Endothelial cell of umbilical vein (primary cell): ENCODE data around the gene CPZ. TPM values are rescaled to one million over a fixed set of nuclear protein-coding genes. Genes with fewer than 3 reads are reported as not detected.
"Not testable (repeated sequence)": the region's sequence is repeated elsewhere in the genome, so short reads cannot be mapped to it uniquely, and the experiment has no call there.

ENCODE experiments used
- BruUV-seq: library from RNA; stranded (reverse); fragments of 400-500 nt; replicated peaks from 2 replicates; lab custom pipeline; 2021; lab: Mats Ljungman, UMichigan
- CTCF ChIA-PET: fragments of 300-600, 350-600 bp; sonication (Branson Sonifier 250); formaldehyde crosslinking; loops from one replicate; lab custom pipeline; 2021; ENCODE audit warnings: antibody characterized with exemption, inconsistent platforms; lab: Charles Lee
- POLR2A ChIA-PET: fragments of 300-600, 350-600 bp; sonication (Branson Sonifier 250); formaldehyde crosslinking; loops from one replicate; lab custom pipeline; 2021; ENCODE audit warnings: antibody characterized with exemption, inconsistent platforms; lab: Charles Lee
- DNase-seq: peaks from one replicate; pipeline ENCODE4 v3.0.0-alpha.2; 2011; ENCODE audit warnings: low read depth, low spot score
- FAIRE-seq: peaks from 2 replicates; lab custom pipeline; 2011; peaks lifted over from hg19 to GRCh38; lab: Jason Lieb, UNC
- H2AFZ ChIP-seq: 2 replicates; pipeline ENCODE4 v1.6.0; 2012; ENCODE audit warnings: low read depth, low read length, control low read depth, inconsistent platforms
- H3K27ac ChIP-seq: 2 replicates; pipeline ENCODE4 v1.5.1; 2011; ENCODE audit warnings: low read depth, mild to moderate bottlenecking, control low read depth, low read length, moderate library complexity; ENCODE audit not compliant: insufficient read depth
- H3K27me3 ChIP-seq, 2 experiments: 2 replicates each; pipeline versions ENCODE4 v1.6.0 to v1.6.1; 2011; ENCODE audit warnings: low read length in 2 of 2, mixed read lengths in 1 of 2; ENCODE audit not compliant: control insufficient read depth in 2 of 2, insufficient read depth in 2 of 2
- H3K36me3 ChIP-seq, 2 experiments: 2 replicates in 1 of 2; 3 replicates in 1 of 2; pipeline ENCODE4 v1.5.1; 2011; ENCODE audit warnings: low read length in 2 of 2, mild to moderate bottlenecking in 1 of 2, moderate library complexity in 1 of 2; ENCODE audit not compliant: control insufficient read depth in 2 of 2, insufficient read depth in 2 of 2; ENCODE audit errors: extremely low read depth in 1 of 2
- H3K4me1 ChIP-seq: 3 replicates; pipeline ENCODE4 v1.5.1; 2011; ENCODE audit warnings: mild to moderate bottlenecking, low read length; ENCODE audit not compliant: control insufficient read depth, insufficient read depth; ENCODE audit errors: extremely low read depth
- H3K4me2 ChIP-seq: 2 replicates; pipeline ENCODE4 v1.6.1; 2011; ENCODE audit warnings: low read length, control low read depth, mixed read lengths; ENCODE audit not compliant: insufficient read depth
- H3K4me3 ChIP-seq, 3 experiments: fragments of 200-600 bp in 1 of 3; sonication (generic), shearing (Covaris generic) in 1 of 3; replicated peaks in 1 of 3; 2 replicates each; pipeline ENCODE4 v1.5.1; 2011 to 2016; ENCODE audit warnings: control low read depth in 3 of 3, low read length in 3 of 3, mild to moderate bottlenecking in 2 of 3, inconsistent platforms in 1 of 3, low read depth in 1 of 3, moderate library complexity in 1 of 3; ENCODE audit not compliant: insufficient read depth in 1 of 3
- H3K79me2 ChIP-seq: 2 replicates; pipeline ENCODE4 v1.6.0; 2012; ENCODE audit warnings: low read length, inconsistent platforms; ENCODE audit not compliant: control insufficient read depth, insufficient read depth
- H3K9ac ChIP-seq: replicated peaks from 2 replicates; pipeline ENCODE3; 2011; ENCODE audit warnings: low read length, control low read depth; ENCODE audit not compliant: insufficient read depth; ENCODE audit errors: extremely low read depth
- H3K9me1 ChIP-seq: replicated peaks from 3 replicates; pipeline ENCODE4 v1.6.0; 2011; ENCODE audit warnings: mild to moderate bottlenecking, low read length; ENCODE audit not compliant: control insufficient read depth, insufficient read depth; ENCODE audit errors: extremely low read depth
- H3K9me3 ChIP-seq: replicated peaks from 2 replicates; pipeline ENCODE4 v1.5.1; 2012; ENCODE audit warnings: low read length, inconsistent platforms; ENCODE audit not compliant: control insufficient read depth, insufficient read depth
- H4K20me1 ChIP-seq: replicated peaks from 2 replicates; pipeline ENCODE3; 2011; ENCODE audit warnings: mild to moderate bottlenecking, low read length; ENCODE audit not compliant: control insufficient read depth, insufficient read depth; ENCODE audit errors: extremely low read depth
- EZH2 ChIP-seq: IDR thresholded peaks from 2 replicates; pipeline ENCODE4 v1.6.1; 2012; ENCODE audit warnings: borderline replicate concordance, low read depth, mild to moderate bottlenecking, moderate library complexity, low read length, inconsistent platforms; ENCODE audit not compliant: severe bottlenecking
- FOS ChIP-seq: IDR thresholded peaks from 2 replicates; pipeline ENCODE4 v1.6.1; 2011; ENCODE audit warnings: mild to moderate bottlenecking, low read length, moderate library complexity, borderline replicate concordance; ENCODE audit not compliant: insufficient read depth
- GATA2 ChIP-seq: IDR thresholded peaks from 2 replicates; pipeline ENCODE4 v1.7.0; 2011; ENCODE audit warnings: low read depth, mild to moderate bottlenecking, moderate library complexity, mixed read lengths, low read length; ENCODE audit not compliant: insufficient read length, insufficient read depth
- JUN ChIP-seq: IDR thresholded peaks from 2 replicates; pipeline ENCODE4 v1.6.1; 2011; ENCODE audit warnings: borderline replicate concordance, low read depth; ENCODE audit not compliant: insufficient read length, insufficient read depth
- MYC ChIP-seq: IDR thresholded peaks from one replicate; pipeline ENCODE4 v1.6.1; 2011; ENCODE audit warnings: mild to moderate bottlenecking, low read depth, low read length
- POLR2A ChIP-seq: IDR thresholded peaks from 2 replicates; pipeline ENCODE4 v1.6.1; 2012; ENCODE audit warnings: low read depth, mild to moderate bottlenecking, control low read depth, low read length
- POLR2AphosphoS5 ChIP-seq: IDR thresholded peaks from 2 replicates; pipeline ENCODE4 v1.6.1; 2012; ENCODE audit warnings: low read depth, mild to moderate bottlenecking, control low read depth, low read length, moderate library complexity; ENCODE audit not compliant: insufficient read depth
- dilution Hi-C: fragments of 300-500 bp; cut with MboI; formaldehyde crosslinking; loops from one replicate; pipeline ENCODE4 v1.15.0; 2019; ENCODE audit warnings: low sequenced_read_pairs; ENCODE audit not compliant: extremely low pct_ligation_motif_present
- intact Hi-C: fragments of 100-400 bp; cut with micrococcal nuclease; formaldehyde crosslinking; loops from one replicate; pipeline ENCODE4 v1.10.0; 2022
- polyA plus RNA-seq, 4 experiments: library from polyadenylated mRNA; depleted of rRNA in 3 of 4; stranded (reverse) in 3 of 4; unstranded in 1 of 4; fragments of >200 nt; gene quantifications; 2 replicates each; pipeline versions ENCODE4 v1.2.1 to v1.2.3, GENCODE V29; 2011 to 2012; ENCODE audit warnings: missing spikeins in 1 of 4
- total RNA-seq: library from RNA; stranded (reverse); gene quantifications from 2 replicates; pipeline ENCODE4 v1.2.3, GENCODE V29; 2021
- TF ChIP-seq, protein P1 (sequence below), 2 donors: IDR thresholded peaks; 1 replicate in 1 of 2; 2 replicates in 1 of 2; pipeline ENCODE4 v1.5.1; 2011; ENCODE audit warnings: low read length in 2 of 2, mild to moderate bottlenecking in 2 of 2, moderate library complexity in 2 of 2, control low read depth in 1 of 2, inconsistent platforms in 1 of 2, low read depth in 1 of 2; ENCODE audit not compliant: insufficient read depth in 1 of 2; ENCODE audit errors: extremely low read depth in 1 of 2
- TF ChIP-seq, protein P2 (sequence below): IDR thresholded peaks from 2 replicates; pipeline ENCODE4 v1.6.1; 2011; ENCODE audit not compliant: insufficient read depth, insufficient read length

CPZ gene
- total and polyA plus RNA-seq, 2 donors (not counting 3 experiments of a cell fraction or from before 2014, with no cell fraction given), result not detected

DNA sequence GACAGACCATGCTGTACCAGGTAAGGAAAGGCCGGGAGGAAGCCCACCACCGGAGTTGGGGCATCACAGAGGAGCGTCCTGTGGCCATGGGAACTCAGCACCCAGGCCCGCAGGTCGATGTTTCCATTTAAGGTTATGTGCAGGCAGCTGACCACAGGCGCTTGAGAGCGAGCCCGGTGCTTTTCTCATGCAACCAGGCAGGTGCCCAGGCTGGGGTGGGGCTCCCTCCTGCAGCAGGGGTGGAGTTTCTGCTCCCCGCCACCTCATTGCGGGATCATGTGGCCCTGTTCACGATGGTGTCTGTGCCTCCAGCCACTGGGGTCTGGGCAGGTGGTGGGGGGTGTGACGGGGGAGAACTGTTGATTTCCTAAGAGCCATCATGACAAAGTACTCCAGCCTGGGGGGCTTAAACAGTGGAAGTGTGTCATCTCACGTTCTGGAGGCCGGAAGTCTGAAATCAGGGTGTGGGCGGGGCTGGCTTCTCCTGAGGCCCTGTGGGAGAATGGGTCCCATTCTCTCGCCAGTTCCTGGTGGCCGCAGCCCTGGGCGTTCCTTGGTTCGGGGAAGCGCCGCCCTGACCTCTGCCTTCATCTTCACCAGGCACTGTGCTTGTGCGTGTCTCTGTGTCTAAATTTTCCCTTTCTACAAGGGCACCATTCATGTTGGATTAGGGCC, 60.9 kb downstream of the CPZ start:
- ChIA-PET CTCF (no interaction called here), POLR2A (no interaction called here)
- TF ChIP-seq MYC (no peak), EZH2 (no peak), GATA2 (no peak), FOS (no peak), JUN (no peak), POLR2A (no peak), POLR2AphosphoS5 (no peak)
- TF ChIP-seq, protein P1, sequence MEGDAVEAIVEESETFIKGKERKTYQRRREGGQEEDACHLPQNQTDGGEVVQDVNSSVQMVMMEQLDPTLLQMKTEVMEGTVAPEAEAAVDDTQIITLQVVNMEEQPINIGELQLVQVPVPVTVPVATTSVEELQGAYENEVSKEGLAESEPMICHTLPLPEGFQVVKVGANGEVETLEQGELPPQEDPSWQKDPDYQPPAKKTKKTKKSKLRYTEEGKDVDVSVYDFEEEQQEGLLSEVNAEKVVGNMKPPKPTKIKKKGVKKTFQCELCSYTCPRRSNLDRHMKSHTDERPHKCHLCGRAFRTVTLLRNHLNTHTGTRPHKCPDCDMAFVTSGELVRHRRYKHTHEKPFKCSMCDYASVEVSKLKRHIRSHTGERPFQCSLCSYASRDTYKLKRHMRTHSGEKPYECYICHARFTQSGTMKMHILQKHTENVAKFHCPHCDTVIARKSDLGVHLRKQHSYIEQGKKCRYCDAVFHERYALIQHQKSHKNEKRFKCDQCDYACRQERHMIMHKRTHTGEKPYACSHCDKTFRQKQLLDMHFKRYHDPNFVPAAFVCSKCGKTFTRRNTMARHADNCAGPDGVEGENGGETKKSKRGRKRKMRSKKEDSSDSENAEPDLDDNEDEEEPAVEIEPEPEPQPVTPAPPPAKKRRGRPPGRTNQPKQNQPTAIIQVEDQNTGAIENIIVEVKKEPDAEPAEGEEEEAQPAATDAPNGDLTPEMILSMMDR (IDR thresholded peaks at IDR 0.05; ENCODE audit: extremely low read depth in 1 of 2, insufficient read depth in 1 of 2, low read depth in 1 of 2, low read length in 2 of 2), result no peak
- TF ChIP-seq, protein P2, sequence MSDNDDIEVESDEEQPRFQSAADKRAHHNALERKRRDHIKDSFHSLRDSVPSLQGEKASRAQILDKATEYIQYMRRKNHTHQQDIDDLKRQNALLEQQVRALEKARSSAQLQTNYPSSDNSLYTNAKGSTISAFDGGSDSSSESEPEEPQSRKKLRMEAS, result no peak
- DNase-seq (no peak), FAIRE-seq (no peak)
- H3K4me2 ChIP-seq, result no peak overlapping the region
- no peaks in the 10 kb centered on the region for H3K4me1 ChIP-seq
- no peak overlapping the region for H3K27ac ChIP-seq
- no peaks in the 10 kb centered on the region for H3K36me3 ChIP-seq
- BruUV-seq, result no TSS peak
- H4K20me1 ChIP-seq, result no peaks in the 10 kb centered on the region
- H3K9ac ChIP-seq, result no peak overlapping the region
- H3K9me3 ChIP-seq, result no peaks in the 10 kb centered on the region
- intact Hi-C loops (no loop called here), dilution Hi-C loops (no loop called here)
- H3K79me2 ChIP-seq, result no peaks in the 10 kb centered on the region
- H3K4me3 ChIP-seq, result no peak overlapping the region
- H3K9me1 ChIP-seq, result no peaks in the 10 kb centered on the region
- H3K27me3 ChIP-seq, result no peaks in the 10 kb centered on the region
- H2AFZ ChIP-seq, result no peak overlapping the region

DNA sequence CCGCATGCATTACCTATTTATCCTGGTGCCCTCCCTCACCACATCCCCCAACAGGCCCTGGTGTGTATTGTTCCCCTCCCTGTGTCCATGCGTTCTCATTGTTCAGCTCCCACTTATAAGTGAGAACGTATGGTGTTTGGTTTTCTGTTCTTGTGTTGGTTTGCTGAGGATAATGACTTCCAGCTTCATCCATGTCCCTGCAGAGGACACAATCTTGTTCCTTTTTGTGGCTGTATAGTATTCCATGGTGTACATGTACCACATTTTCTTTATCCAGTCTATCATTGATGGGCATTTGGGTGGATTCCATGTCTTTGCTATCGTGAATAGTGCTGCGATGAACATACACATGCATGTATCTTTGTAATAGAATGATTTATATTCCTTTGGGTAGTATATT, 61.6 kb downstream of the CPZ start:
- H3K4me2 ChIP-seq, H3K9me3 ChIP-seq, H3K9me1 ChIP-seq, H4K20me1 ChIP-seq, dilution Hi-C loops, POLR2A ChIA-PET, FAIRE-seq, CTCF ChIA-PET, H3K27me3 ChIP-seq, H3K9ac ChIP-seq, H3K36me3 ChIP-seq, H3K27ac ChIP-seq, DNase-seq, BruUV-seq, H2AFZ ChIP-seq, H3K79me2 ChIP-seq, intact Hi-C loops, H3K4me3 ChIP-seq, H3K4me1 ChIP-seq: not testable (repeated sequence)
